Testis (tissue), 2 donors: ENCODE measurements around the gene PLD1.

Experiments used
- POLR2A ChIP-seq: fragments of 450-650 bp; IDR thresholded peaks from one replicate; pipeline ENCODE4 v1.6.1; 2017; ENCODE audit warnings: antibody characterized with exemption, mild to moderate bottlenecking, moderate library complexity
- TF ChIP-seq, protein P1 (sequence below), 3 experiments: fragments of 450-650 bp in 2 of 3; fragments of 200-600 bp in 1 of 3; sonication (generic) in 1 of 3; IDR thresholded peaks; one replicate each; pipeline ENCODE4 v1.5.1; 2016 to 2019; ENCODE audit warnings: antibody characterized with exemption in 3 of 3, mild to moderate bottlenecking in 2 of 3, moderate library complexity in 1 of 3

DNA sequence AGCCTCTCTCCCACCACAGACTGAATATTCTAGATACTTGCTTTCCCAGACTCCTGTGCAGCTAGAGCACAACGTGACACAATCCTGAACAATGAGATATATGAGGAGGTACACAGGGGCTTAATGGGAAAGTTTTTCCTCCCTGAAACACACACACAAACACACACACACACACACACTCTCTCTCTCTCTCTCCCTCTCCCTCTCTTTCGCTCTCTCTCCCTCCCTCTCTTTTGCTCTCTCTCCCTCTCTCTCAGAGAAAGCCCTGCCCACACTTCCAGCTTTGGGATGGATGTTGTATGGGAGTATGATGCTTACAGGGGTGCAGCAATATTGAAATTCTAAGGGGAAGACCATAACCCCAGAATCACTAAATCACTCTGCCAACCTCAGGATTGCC is 110.1 kb downstream of the PLD1 start:
- TF ChIP-seq, protein P1, sequence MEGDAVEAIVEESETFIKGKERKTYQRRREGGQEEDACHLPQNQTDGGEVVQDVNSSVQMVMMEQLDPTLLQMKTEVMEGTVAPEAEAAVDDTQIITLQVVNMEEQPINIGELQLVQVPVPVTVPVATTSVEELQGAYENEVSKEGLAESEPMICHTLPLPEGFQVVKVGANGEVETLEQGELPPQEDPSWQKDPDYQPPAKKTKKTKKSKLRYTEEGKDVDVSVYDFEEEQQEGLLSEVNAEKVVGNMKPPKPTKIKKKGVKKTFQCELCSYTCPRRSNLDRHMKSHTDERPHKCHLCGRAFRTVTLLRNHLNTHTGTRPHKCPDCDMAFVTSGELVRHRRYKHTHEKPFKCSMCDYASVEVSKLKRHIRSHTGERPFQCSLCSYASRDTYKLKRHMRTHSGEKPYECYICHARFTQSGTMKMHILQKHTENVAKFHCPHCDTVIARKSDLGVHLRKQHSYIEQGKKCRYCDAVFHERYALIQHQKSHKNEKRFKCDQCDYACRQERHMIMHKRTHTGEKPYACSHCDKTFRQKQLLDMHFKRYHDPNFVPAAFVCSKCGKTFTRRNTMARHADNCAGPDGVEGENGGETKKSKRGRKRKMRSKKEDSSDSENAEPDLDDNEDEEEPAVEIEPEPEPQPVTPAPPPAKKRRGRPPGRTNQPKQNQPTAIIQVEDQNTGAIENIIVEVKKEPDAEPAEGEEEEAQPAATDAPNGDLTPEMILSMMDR (IDR thresholded peaks at IDR 0.05), result no peak
- no peak for TF ChIP-seq POLR2A
